Activated T-helper 2 cell treated with anti-CD3 and anti-CD28 coated beads, Interferon-gamma antibody, Interleukin-2, Interleukin-4, amounts not matched to agents 10 μg/mL and 5 μg/mL and 100 μg/mL, durations not matched to agents 14 hours and 24 hours and 36 hours (primary cell): ENCODE measurements around the gene IMPG1. TPM values are rescaled to one million over a fixed set of nuclear protein-coding genes. Genes with fewer than 3 reads are reported as not detected.

Experiments used
- DNase-seq: peaks from one replicate; pipeline ENCODE4 v3.0.0; 2021; ENCODE audit warnings: low spot score
- H3K27ac Mint-ChIP-seq: one replicate; pipeline ENCODE4 v1.8.0; 2021; ENCODE audit warnings: mixed read lengths
- H3K27me3 Mint-ChIP-seq: one replicate; pipeline ENCODE4 v1.8.0; 2021; ENCODE audit warnings: low read depth, mixed read lengths
- H3K36me3 Mint-ChIP-seq: one replicate; pipeline ENCODE4 v1.8.0; 2021; ENCODE audit warnings: low read depth, mixed read lengths
- H3K4me1 Mint-ChIP-seq: one replicate; pipeline ENCODE4 v1.8.0; 2021; ENCODE audit warnings: low read depth, mixed read lengths
- H3K4me3 Mint-ChIP-seq: one replicate; pipeline ENCODE4 v1.8.0; 2021; ENCODE audit warnings: low read depth, mild to moderate bottlenecking, moderate library complexity, mixed read lengths
- H3K9me3 Mint-ChIP-seq: one replicate; pipeline ENCODE4 v1.8.0; 2021; ENCODE audit warnings: mixed read lengths
- intact Hi-C: fragments of 100-400 bp; cut with micrococcal nuclease; formaldehyde crosslinking; loops from one replicate; pipeline ENCODE4 v1.15.1; 2023
- total RNA-seq: library from RNA; stranded (reverse); gene quantifications from 2 replicates; pipeline ENCODE4 v1.2.3, GENCODE V29; 2022

The IMPG1 gene
- total RNA-seq, 1 donor from 2014 or later = not detected

DNA sequence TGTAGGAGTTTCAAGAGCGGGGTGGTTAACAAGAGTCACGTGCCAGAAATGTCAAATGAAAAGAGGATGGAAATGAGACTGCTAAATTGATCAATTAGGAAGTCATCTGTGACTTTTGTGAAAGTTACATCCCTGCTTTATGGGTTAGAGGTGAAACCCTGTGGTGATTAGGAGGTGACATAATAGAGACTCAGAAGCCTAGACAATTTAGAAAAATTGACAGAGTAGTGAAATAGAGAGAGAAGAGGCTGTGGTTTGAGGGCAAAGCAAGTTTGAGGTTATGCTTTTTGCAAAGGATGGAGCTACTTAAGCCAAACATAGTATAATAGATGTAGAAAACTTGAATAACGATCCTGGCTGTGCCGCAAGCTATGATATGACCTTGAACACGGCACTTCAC lies 71.8 kb downstream of the IMPG1 start:
- Mint-ChIP-seq H3K9me3 (no peaks in the 10 kb centered on the region), H3K36me3 (no peaks in the 10 kb centered on the region), H3K27ac (no peak overlapping the region), H3K27me3 (no peaks in the 10 kb centered on the region), H3K4me1 (no peaks in the 10 kb centered on the region), H3K4me3 (no peak overlapping the region)
- no peak for DNase-seq
- intact Hi-C loops = no loop called here

- no peaks in the 10 kb centered on the region for H3K9me3 Mint-ChIP-seq
- intact Hi-C loops = no loop called here
- H3K27me3 Mint-ChIP-seq = no peaks in the 10 kb centered on the region
- no peak overlapping the region for H3K27ac Mint-ChIP-seq
- no peak for DNase-seq
- H3K4me3 Mint-ChIP-seq = no peak overlapping the region
- H3K4me1 Mint-ChIP-seq = no peaks in the 10 kb centered on the region
- no peaks in the 10 kb centered on the region for H3K36me3 Mint-ChIP-seq
Measured at GRCh38 chr6:75997696-75998095, 74.8 kb downstream of the IMPG1 start.

DNA sequence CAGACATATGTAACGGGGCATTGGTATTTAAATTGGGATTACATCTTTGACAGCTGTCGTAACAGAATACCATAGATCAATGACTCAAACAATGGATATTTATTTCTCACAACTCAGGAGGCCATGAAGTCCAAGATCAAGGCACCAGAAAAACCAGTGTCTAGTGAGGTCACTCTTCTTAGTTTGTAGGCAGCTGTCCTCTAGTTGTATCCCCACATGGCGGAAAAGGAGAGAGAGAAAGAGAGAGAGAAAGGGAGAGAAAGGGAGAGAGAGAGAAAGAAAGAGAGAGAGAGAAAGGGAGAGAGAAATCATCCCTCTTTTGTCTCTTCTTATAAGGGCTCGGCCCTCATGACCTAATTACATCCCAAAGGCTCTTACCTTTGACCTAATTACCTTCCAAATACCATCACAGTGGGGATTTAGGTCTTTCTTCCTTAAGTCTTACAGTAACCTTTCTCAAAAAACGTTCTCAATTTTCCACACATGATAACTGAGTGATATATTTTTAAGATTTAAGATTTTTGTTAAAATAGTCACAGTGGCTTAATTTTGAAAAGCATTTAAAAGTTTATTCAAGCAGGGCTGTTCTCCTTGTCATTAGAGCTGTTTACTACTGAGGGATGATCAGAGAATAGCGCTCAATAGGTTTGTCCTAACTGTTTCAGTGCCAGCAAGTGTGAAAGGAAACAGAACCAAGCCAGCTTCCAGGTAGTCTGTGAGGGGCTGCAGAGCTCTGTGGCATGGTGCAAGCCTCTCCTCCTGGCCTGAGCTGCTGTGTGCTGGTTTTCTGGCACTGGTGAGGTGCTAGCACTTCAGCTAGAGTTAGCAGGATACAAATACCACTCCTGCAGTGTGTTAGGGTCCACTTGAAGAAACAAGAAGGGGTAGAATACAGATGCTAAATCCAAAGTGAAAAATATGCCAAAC lies 79.0 kb downstream of the IMPG1 start:
- Mint-ChIP-seq H3K4me1 (no peaks in the 10 kb centered on the region), H3K36me3 (no peaks in the 10 kb centered on the region), H3K4me3 (no peak overlapping the region), H3K27ac (no peak overlapping the region), H3K9me3 (no peaks in the 10 kb centered on the region), H3K27me3 (no peaks in the 10 kb centered on the region)
- intact Hi-C loops = no loop called here
- no peak for DNase-seq

DNA sequence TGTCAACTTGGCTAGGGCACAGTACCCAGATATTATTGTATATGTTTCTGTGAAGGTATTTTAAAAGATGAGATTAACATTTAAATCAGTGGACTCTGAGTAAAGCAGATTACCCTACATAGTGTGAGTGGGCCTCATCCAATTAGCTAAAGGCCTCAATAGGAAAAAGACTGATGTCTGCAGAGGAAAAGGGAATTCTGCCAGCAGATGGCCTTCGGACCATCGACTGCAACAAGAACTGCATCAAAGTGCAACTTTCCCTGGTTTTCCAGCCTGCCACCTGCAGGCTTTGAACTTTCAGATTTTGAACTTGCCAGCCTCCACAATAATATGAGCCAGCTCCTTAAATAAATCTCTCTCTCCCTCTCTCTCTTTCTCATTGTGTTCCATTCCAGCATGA lies 80.5 kb downstream of the IMPG1 start:
- no peak overlapping the region for H3K27ac Mint-ChIP-seq
- DNase-seq = no peak
- H3K4me3 Mint-ChIP-seq = no peak overlapping the region
- H3K27me3 Mint-ChIP-seq = no peaks in the 10 kb centered on the region
- intact Hi-C loops = no loop called here
- H3K36me3 Mint-ChIP-seq = no peaks in the 10 kb centered on the region
- no peaks in the 10 kb centered on the region for H3K9me3 Mint-ChIP-seq
- H3K4me1 Mint-ChIP-seq = no peaks in the 10 kb centered on the region

GRCh38 chr6:75986935-75987334 lies 85.5 kb downstream of the IMPG1 start:
- Mint-ChIP-seq H3K27ac (no peak overlapping the region), H3K9me3 (no peaks in the 10 kb centered on the region), H3K36me3 (no peaks in the 10 kb centered on the region), H3K4me1 (no peaks in the 10 kb centered on the region), H3K4me3 (no peak overlapping the region), H3K27me3 (no peaks in the 10 kb centered on the region)
- intact Hi-C loops = no loop called here
- no peak for DNase-seq

DNA sequence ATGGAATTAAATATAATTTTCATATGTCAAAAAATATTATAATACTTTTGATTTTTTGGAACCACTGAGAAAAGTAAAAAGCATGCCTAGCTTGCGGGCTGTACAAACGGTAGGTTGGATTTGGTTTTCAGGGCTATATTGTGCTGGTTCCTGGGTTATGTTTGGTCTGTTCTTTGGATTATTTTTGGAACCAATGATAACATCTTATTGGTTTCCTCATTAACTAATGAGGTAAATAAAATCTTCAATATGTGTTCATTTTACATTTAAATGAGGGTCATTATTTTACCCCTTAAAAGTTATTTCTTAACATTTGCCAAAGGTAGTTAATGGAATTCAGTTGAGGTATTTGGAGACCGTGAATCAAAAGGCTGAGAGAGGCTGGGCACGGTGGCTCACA lies 96.6 kb downstream of the IMPG1 start:
- no peaks in the 10 kb centered on the region for H3K36me3 Mint-ChIP-seq
- H3K27ac Mint-ChIP-seq = no peak overlapping the region
- H3K4me1 Mint-ChIP-seq = no peaks in the 10 kb centered on the region
- no peak overlapping the region for H3K4me3 Mint-ChIP-seq
- DNase-seq = no peak
- intact Hi-C loops = no loop called here
- H3K9me3 Mint-ChIP-seq = no peaks in the 10 kb centered on the region
- H3K27me3 Mint-ChIP-seq = no peaks in the 10 kb centered on the region

GRCh38 chr6:75970093-75970492 lies 102.4 kb downstream of the IMPG1 start:
- H3K4me3 Mint-ChIP-seq = no peak overlapping the region
- no peaks in the 10 kb centered on the region for H3K27me3 Mint-ChIP-seq
- H3K4me1 Mint-ChIP-seq = no peaks in the 10 kb centered on the region
- no peak for DNase-seq
- no peaks in the 10 kb centered on the region for H3K9me3 Mint-ChIP-seq
- intact Hi-C loops = no loop called here
- H3K27ac Mint-ChIP-seq = no peak overlapping the region
- H3K36me3 Mint-ChIP-seq = no peaks in the 10 kb centered on the region

- DNase-seq = no peak
- H3K9me3 Mint-ChIP-seq = no peaks in the 10 kb centered on the region
- no peaks in the 10 kb centered on the region for H3K36me3 Mint-ChIP-seq
- intact Hi-C loops = no loop called here
- no peaks in the 10 kb centered on the region for H3K27me3 Mint-ChIP-seq
- H3K4me1 Mint-ChIP-seq = no peaks in the 10 kb centered on the region
- no peak overlapping the region for H3K4me3 Mint-ChIP-seq
- no peak overlapping the region for H3K27ac Mint-ChIP-seq
Measured at GRCh38 chr6:75968143-75968542, 104.3 kb downstream of the IMPG1 start.

- Mint-ChIP-seq H3K27me3 (no peaks in the 10 kb centered on the region), H3K27ac (no peak overlapping the region), H3K4me1 (no peaks in the 10 kb centered on the region), H3K9me3 (no peaks in the 10 kb centered on the region), H3K4me3 (no peak overlapping the region), H3K36me3 (no peaks in the 10 kb centered on the region)
- no peak for DNase-seq
- intact Hi-C loops = no loop called here
Measured at GRCh38 chr6:75963569-75963968, 108.9 kb downstream of the IMPG1 start.

- no peaks in the 10 kb centered on the region for H3K4me1 Mint-ChIP-seq
- no peaks in the 10 kb centered on the region for H3K9me3 Mint-ChIP-seq
- no peaks in the 10 kb centered on the region for H3K36me3 Mint-ChIP-seq
- no peak for DNase-seq
- intact Hi-C loops = no loop called here
- no peak overlapping the region for H3K27ac Mint-ChIP-seq
- no peaks in the 10 kb centered on the region for H3K27me3 Mint-ChIP-seq
- no peak overlapping the region for H3K4me3 Mint-ChIP-seq
Measured at GRCh38 chr6:75952128-75952527, 120.3 kb downstream of the IMPG1 start.

- Mint-ChIP-seq H3K27me3 (no peaks in the 10 kb centered on the region), H3K4me1 (no peaks in the 10 kb centered on the region), H3K36me3 (no peaks in the 10 kb centered on the region), H3K9me3 (no peaks in the 10 kb centered on the region), H3K4me3 (no peak overlapping the region), H3K27ac (no peak overlapping the region)
- no peak for DNase-seq
- intact Hi-C loops = no loop called here
Measured at GRCh38 chr6:75947935-75948334, 124.5 kb downstream of the IMPG1 start.

GRCh38 chr6:75946146-75946831 lies 126.2 kb downstream of the IMPG1 start:
- Mint-ChIP-seq H3K27ac (no peak overlapping the region), H3K4me1 (no peaks in the 10 kb centered on the region), H3K4me3 (no peak overlapping the region), H3K27me3 (no peaks in the 10 kb centered on the region), H3K9me3 (no peaks in the 10 kb centered on the region), H3K36me3 (no peaks in the 10 kb centered on the region)
- intact Hi-C loops = no loop called here
- no peak for DNase-seq

- Mint-ChIP-seq H3K9me3 (no peaks in the 10 kb centered on the region), H3K4me1 (no peaks in the 10 kb centered on the region), H3K4me3 (no peak overlapping the region), H3K36me3 (no peaks in the 10 kb centered on the region), H3K27ac (no peak overlapping the region), H3K27me3 (no peaks in the 10 kb centered on the region)
- intact Hi-C loops = no loop called here
- DNase-seq = no peak
Measured at GRCh38 chr6:75943381-75943780, 129.1 kb downstream of the IMPG1 start.
